GM18909 (cell line): ENCODE data around the gene MAP3K7CL.
A peak's percentile ranks its signal among the peaks of the same experiment; 100 is the strongest.

ENCODE experiments used
- ATAC-seq: cut with Tn5 transposase; IDR thresholded peaks from one replicate; pipeline ENCODE4 v1.9.1; 2021; ENCODE audit warnings: mild to moderate bottlenecking; ENCODE audit not compliant: unreplicated experiment, poor library complexity

MAP3K7CL gene

DNA sequence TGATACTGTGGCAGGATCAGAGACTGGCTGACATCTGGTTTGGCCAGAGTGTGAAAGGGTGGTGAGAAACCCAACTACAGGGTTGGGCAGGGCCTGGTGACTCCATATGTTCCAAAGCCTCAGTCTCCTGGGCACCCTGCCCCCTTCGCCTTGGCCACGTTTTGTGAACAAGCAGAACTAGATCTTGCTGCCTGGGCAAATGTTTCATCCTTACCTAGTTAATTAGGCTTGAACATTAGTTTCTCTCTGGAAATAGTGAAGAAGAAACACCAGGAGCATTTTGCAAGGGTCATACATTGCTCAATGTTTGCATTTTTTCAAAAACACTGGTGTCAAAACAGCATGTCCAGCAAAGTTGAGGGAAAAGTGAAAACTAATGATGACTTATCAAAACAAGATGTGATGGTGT lies 60.5 kb downstream of the MAP3K7CL start:
- no peak for ATAC-seq

DNA sequence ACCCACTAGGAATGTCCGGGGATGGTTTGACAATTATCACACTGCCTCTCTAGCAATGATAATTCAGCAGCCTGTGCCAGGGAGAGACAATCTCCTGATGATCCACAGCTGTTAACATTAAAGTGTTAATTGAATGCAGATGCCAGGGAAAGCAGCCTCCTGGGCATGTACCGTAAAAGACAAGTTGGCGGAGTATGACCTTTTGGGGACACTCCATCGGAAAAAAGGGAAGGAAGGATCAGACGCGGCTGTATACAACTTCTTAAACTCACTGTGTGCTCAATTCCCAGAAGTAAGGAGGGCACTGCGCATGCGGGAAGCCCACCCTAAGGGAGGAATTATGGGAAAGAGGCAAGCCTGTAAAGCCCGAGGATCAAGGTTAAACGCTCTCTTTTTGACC lies 62.6 kb downstream of the MAP3K7CL start:
- ATAC-seq, result no peak

DNA sequence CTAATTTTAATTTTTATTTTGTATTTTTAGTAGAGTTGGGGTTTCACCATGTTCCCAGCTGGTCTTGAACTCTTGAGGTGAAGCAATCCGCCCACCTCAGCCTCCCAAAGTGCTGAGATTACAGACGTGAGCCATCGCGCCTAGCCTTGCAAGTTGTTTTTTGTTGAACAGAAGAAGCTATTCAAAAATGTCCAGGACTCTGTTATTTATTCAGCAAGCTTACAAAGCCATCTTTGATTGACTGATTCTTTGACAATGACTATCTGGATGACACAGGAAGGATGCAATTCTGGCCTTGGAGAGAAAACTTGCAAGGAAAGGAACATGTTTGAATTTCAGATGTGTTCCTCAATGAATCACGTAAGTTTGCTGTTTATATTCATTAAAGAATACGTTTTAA lies 63.5 kb downstream of the MAP3K7CL start:
- ATAC-seq, result no peak

DNA sequence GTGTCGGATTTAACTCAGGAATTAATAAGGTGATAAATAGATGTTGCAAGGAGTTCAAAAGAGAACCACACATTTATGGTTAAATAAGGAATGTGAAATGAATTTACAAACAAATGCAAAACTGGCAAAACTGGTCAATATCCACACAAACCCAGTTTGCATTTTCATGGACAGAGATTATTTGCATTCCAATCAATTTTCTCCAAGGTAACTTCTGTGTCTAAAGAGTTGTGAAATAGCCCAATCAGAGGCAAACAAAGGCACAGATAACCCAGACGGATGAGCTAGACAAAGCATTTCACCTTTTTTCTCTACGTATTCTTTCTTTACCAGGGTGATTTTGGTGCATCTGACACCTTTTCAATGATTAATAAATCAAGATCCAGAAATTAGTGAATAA lies 63.9 kb downstream of the MAP3K7CL start:
- ATAC-seq, result no peak

DNA sequence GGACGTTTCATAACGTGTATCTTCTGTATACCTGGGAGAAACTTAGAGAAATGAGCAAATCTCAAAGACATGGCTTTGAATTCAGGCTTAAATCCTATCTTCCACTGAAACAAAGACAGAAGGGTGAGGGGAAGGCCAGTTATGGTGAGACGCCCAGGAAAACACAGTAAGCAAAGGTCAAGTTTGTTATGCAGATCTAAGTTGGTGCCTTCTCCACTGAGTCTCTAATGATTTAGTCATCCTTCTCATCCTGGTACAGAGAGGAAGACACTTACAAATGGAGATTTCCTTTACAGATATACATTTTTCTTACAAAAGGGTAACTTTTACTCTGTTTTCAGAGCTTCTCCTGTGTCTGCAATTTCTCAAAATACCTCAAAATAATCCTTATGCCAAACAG lies 64.4 kb downstream of the MAP3K7CL start:
- no peak for ATAC-seq

DNA sequence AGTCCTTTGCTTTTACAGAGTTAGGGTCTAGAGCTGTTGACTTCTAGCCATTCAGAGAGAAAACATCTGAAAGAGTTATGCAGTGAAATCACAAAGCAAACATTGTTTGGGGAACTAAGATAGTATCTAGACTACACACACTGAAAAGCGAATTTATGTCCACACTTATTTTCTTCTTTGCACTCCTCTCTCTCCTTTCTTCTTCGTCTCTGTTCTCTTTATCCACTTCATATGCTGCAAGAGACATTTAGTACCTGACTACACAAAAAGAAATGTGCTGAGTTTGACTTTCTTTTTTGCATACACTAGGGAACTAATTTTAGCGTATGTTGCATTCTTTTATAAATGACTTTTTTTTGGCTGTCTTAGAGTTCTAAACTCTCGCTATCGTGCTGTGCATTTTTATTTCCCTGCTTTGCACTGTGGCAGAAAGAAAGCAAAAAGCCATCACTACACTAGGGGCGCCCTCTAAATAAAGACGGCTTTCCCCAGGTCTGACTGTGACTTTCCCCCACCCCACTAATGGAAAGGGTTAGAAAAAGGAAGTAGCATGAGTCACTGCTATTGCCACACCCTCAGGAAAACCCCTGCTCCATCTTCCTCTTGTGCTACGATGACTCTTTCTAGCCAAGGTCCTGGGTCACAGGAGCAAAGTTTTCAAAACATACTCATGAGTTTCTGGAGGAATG lies 65.7 kb downstream of the MAP3K7CL start:
- ATAC-seq, result peak; percentile 97

DNA sequence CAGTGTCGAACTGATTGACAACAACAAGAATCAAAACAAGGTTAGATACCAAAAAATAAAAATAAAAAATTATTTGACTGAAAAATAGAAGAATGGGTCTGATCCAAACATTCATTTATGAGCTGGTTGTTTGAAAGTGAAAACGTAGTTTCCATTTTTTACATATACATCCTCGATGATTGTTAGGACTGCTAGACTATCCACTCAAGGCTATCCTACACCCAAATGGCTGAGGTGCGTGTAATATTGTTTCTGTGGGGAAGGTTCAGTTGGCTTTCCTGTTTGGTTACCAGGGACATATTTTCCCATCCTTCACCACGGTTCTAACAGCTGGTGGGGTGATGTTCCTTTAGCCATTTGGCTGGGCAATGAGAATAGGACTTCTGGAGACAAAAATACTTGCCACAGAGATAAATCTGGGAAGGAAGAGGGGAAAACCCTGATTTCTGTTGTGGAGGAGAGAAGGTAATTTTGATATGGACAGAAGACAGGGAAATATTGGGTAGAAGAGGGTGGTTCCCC lies 66.3 kb downstream of the MAP3K7CL start:
- peak; percentile 14 for ATAC-seq

DNA sequence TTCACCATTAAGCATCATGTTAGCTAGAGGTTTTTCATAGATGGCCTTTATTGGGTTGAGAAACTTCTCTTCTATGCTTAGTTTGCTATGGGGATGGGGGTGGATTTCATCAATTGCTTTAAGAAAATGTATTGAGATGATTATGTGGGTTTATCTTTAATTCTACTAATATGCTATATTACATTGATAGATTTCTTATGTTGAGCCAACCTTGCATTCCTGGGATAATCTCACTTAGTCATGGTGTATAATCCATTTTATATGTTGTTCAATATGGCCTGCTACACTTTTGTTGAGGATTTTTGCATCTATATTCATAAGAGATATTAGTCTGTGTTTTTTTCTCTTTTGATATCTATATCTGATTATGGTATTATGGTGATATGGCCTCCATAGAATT lies 70.7 kb downstream of the MAP3K7CL start:
- ATAC-seq, result no peak

DNA sequence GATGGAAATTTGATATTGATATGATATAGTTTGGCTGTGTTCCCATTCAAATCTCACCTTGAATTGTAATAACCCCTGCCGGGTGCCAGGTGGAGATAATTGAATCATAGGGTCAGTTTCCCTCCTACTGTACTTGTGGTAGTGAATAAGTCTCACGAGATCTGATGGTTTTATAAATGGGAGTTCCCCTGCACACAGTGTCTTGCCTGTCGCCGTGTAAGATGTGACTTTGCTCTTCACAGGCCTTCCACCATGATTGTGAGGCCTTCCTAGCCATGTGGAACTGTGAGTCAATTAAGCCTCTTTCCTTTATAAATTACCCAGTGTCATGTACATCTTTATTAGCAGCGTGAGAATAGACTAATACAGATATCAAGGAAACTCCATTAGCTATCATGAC lies 74.6 kb downstream of the MAP3K7CL start:
- no peak for ATAC-seq

DNA sequence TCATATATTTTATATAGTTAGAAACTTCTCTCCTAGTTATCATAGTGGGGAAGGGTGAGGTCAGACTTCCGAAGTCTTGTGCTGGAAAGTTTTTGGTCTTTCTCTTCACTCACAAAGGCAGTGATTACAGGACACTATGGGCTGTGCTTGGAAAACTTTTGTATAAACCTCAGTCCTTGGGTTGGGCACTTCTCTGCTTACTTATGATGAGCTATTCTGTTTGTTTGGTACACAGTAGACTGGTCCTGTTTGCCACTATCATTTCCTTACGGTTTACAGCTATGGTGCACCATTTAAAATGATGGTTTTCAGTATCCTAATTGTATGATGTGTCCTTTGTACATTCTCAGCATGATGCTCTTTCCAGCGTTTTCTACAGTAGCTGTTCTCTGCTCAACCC lies 75.5 kb downstream of the MAP3K7CL start:
- no peak for ATAC-seq

DNA sequence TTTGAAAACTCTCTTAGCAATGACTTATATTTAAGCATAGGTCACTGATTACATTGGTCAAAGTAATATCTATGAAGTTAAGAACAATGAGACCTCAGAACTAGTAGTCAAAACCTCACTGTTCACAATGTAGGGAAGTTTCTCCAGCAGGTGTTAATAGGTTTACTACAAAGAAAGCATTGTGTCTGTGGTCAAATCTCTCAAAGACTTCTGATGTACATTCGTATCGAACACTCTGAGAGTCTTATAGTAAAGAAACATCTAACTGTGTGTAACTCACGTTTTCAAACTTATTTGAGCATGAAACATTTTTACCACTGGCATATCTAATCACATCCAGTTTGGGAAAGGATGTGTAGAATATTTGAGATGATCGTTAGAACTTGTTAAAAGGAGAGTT lies 76.0 kb downstream of the MAP3K7CL start:
- no peak for ATAC-seq

DNA sequence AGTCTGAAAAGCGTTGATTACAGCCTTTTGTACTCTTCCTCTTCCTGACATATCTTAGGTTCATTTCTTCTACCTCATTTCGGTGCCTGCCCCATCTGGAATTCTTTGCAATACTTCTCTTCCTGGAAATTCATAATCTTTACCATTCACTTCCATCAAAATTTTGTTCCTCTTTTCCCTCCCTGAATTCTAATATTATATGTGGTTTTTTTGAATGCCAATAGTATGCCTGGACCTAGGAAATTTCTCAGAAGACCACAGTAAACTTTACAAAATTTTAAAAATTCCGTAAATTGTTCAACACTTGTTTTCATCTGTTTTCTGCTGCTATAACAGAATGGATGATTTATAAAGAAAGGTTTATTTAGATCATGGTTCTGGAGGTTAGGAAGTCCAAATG lies 76.8 kb downstream of the MAP3K7CL start:
- no peak for ATAC-seq

DNA sequence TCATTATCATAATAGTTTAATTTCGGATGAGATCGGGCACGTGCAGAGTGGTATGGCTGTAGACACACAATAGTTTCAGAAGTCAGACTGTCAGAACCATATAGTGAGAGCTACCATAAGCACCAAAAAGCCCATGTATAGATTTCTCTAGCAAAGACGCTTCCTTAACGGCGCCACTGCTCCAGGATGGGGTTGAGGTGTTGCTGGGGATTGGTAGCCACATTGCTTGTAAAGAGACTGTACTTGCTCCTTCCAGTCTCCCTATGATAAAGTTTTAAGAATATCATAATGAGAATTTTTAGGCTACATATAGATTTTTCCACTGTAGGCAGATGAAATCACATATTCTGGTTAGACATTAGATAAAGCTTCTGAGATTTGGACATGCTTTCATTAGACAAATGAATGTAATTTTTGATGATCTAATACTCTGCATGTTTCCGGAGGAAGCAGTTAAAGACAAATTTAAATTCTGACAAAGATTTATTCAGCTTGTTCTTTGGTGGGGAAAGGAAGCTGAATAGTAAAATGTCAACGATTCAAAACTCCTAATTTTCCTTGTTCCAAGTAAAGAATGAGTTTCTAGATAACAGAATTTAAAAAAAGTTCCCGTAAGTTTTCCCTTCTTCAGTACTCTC lies 77.7 kb downstream of the MAP3K7CL start:
- ATAC-seq, result no peak

DNA sequence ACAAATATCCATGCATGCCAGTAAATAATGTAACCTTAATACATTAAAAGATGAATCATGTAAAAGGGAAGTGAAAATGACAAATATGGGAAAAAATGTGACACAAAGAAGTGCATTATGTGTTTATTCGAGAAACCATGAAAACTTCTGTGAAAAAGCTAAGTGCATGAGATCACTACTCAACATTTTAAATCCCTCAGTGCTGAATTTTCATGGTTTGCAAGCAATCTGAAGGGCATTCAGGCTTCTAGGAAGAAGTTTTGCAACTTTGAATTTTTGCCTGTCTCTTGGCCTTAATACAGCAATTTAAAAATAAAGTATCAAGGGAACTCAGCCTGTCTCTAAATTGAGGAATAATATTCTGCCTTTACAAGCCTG lies 78.2 kb downstream of the MAP3K7CL start:
- no peak for ATAC-seq

DNA sequence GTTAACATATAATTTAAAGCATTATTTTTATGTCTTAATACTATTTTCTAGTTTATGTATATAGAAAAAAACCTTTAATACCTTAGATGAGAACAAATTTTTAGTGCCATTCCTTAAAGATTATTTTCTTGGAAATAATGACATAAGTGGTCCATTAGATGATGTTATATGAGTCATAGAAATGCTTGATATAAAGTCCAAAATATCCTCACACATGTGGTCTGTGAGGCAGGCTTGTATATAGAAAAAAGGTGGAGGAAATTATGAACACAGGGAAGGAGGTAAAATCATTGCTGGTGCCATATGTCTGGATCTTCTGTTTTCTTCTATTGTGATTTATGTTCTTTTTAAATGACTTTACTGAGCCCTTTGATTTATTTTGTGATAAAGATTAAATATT lies 79.3 kb downstream of the MAP3K7CL start:
- no peak for ATAC-seq

DNA sequence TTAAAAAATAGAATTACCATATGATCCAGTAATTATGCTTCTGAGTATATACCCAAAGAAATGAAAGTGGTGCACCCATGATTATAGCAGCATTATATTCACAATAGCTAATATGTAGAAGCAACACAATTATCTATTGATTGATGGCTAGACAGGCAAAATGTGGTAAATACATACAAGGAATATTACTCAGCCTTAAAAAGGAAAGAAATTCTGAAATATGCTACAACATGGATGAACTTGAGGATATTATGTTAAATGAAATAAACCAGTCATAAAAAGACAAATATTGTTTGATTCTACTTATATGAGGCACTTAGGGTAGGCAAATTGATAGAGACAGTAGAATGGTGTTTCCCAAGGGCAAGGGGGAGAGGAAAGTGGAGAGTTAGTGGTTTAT lies 80.8 kb downstream of the MAP3K7CL start:
- no peak for ATAC-seq

DNA sequence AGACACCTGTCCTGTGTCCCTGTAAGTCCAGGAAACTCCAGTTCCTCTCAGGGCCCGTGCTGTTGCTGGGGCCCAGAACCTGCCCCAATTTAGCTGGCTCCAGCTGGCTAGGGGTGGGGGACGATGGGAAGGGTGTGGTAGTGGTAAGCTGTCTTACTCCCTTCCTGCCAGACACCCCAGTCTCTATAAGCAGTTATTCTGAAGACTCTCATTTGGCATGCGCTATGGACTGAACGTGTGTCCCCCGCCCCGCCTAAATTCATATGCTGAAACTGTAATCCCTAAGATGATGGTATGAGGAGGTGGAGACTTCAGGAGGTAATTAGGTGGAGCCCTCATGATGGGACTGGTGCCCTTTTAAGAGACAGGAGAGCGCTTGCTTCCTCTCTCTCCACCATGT lies 82.0 kb downstream of the MAP3K7CL start:
- ATAC-seq, result no peak

DNA sequence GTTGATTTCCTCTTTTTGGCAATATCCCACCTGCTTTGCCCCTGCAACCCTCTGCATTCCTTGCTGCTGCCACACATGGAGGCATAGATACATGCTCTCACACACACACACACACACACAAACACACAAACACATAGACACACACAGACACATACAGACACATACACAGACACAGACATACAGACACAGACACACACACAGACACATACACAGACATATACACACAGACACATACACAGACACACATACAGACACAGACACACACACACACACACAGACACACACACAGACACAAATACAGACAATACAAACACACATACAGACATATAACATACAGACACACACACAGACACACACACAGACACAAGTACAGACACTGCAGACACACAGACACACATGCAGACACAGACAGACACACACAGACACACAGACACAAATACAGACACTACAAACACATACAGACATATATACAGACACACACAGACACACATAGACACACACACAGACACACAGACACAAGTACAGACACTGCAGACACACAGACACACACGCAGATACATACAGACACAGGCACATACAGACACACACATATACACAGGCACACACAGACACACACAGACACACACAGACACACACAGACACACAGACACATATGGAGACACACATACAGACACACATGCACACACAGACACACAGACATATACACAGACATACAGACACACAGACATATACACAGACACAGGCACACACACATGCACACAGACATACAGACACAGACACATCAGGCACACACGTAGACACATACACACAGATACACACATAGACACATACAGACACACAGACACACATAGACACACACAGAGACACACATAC lies 83.3 kb downstream of the MAP3K7CL start:
- ATAC-seq, result no peak

DNA sequence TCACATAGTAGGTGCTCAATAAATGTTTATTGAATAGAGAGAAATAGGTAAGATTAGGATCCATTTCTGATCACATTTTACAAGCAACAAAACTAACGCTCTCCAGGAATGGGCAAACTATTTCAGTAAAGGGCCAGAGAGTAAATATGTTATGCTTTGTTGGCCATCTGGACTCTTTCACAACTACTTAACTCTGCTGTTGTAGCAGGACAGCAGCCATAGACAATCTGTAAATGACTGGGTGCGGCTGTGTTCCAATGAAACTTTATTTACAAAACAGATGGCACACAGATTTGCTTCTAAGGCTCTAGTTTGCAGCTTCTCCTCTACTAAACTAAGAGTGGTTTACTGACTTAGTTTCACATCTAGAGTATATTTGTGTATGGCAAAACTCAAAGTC lies 85.3 kb downstream of the MAP3K7CL start:
- no peak for ATAC-seq

DNA sequence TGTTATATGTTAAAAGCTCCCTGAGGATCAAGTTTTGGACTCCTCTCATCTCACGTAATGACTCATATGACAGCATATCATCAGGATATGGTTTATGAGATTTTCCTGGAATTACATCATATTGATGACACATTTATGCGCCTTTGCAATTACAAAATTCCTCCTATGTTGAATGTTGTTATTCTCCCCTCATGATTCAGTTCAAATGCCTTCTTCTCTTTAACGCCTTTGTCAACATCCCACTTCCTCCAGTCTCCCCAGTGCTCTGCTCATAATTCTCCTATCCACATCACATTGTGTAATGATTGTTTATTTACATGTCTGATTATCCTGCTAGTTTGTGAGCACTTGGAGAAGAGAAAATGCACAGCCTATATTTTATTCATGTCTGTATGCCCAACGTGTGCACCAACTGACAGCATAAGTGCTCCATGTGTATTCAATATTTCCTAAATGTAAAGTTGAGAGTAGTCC lies 87.4 kb downstream of the MAP3K7CL start:
- no peak for ATAC-seq

DNA sequence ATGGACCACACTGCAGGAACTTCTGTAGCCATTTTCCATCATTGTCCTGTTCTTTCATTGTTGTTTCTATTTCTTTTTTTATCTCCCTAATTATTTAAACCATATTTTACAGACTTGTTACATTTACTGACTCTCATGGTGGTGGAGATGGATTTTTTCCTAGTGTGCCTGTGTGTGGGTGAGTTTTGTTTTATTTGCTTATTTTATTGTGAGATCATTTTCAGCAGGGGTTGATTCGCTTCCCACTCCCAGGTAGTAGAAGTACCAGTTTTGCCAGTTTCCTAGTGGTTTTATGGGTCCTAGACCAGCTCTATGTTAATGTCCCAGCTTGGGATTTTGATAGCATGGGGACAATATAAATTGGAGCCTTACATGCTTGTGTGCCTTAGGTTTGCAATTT lies 88.3 kb downstream of the MAP3K7CL start:
- ATAC-seq, result no peak
